ENCODE data around the gene ENPP7. TPM values are rescaled to one million over a fixed set of nuclear protein-coding genes. Genes with fewer than 3 reads are reported as not detected.

ENPP7 gene, protein sequence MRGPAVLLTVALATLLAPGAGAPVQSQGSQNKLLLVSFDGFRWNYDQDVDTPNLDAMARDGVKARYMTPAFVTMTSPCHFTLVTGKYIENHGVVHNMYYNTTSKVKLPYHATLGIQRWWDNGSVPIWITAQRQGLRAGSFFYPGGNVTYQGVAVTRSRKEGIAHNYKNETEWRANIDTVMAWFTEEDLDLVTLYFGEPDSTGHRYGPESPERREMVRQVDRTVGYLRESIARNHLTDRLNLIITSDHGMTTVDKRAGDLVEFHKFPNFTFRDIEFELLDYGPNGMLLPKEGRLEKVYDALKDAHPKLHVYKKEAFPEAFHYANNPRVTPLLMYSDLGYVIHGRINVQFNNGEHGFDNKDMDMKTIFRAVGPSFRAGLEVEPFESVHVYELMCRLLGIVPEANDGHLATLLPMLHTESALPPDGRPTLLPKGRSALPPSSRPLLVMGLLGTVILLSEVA
- total RNA-seq = not detected in 2 replicates

DNA sequence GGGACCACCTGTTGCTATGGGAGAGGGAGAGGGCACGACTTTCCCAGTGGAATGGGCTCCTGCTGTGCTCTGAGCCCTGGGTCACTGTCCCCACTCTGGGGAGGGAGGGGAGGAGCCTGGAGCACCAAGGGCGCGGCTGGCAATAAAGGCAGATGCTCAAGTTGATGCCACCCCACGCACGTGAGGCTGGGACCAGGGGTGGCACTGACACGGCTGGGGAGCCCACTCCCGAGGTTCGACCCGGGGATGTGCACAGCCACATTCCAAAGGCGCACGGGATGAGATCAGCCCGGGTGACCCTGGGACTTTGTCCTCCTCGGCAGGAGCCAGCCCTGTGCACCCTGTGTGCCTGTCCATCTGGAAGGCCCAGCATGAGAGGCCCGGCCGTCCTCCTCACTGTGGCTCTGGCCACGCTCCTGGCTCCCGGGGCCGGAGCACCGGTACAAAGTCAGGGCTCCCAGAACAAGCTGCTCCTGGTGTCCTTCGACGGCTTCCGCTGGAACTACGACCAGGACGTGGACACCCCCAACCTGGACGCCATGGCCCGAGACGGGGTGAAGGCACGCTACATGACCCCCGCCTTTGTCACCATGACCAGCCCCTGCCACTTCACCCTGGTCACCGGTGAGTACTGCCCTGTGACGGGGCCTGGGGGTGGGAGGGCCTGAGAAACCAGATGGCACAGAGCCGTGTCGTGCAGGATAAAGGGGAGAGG, at the start of gene ENPP7:
Gene ENPP7 (plus strand): TSS at position 175 of the 715 bp plus-strand sequence. CDS start 197 bp downstream, at position 372.

DNA sequence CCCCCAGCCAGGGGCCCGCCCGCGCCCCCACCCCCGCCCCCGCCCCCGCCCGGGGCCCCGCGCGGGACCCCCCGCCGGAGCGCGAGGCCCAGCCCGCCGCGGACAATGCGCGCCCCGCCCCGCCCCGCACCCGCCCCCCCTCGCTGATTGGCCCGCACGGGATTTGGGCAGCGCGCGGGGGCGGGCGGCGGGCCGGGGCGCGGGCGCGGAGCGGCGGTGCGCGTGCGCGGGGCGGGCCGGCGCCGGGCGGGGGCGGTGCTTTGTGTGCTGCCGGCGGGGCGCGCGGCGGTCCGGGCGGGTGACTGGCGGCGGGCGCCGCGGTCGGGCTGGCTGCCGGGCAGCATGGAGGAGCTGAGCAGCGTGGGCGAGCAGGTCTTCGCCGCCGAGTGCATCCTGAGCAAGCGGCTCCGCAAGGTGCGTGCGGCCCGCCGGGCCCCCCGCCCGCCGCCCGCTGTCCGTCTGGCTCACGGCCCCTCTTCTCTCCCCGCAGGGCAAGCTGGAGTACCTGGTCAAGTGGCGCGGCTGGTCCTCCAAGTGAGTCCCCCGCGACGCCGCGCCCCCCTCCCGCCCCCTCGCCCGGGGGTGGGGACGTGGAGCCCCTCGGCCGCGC, 47.3 kb downstream of the ENPP7 start, which contains the start of gene CBX2:
Gene CBX2 (plus strand): TSS at position 255 of the 610 bp plus-strand sequence. CDS start 88 bp downstream, at position 343.

Other genes with a start within 250 kb of the ENPP7 start
- gene RBFOX3, start 119.9 kb upstream of the ENPP7 start, total RNA-seq = not detected in 2 replicates
- 0.97 and 1.4 TPM in 2 replicates for gene CBX2, start 47.2 kb downstream of the ENPP7 start, total RNA-seq
- gene CBX8, start 66.1 kb downstream of the ENPP7 start, total RNA-seq = 4.1 and 12.8 TPM in 2 replicates
- 13.4 and 15.0 TPM in 2 replicates for gene CBX4, start 108.5 kb downstream of the ENPP7 start, total RNA-seq